ENCODE measurements around the gene KCNJ15.

DNA sequence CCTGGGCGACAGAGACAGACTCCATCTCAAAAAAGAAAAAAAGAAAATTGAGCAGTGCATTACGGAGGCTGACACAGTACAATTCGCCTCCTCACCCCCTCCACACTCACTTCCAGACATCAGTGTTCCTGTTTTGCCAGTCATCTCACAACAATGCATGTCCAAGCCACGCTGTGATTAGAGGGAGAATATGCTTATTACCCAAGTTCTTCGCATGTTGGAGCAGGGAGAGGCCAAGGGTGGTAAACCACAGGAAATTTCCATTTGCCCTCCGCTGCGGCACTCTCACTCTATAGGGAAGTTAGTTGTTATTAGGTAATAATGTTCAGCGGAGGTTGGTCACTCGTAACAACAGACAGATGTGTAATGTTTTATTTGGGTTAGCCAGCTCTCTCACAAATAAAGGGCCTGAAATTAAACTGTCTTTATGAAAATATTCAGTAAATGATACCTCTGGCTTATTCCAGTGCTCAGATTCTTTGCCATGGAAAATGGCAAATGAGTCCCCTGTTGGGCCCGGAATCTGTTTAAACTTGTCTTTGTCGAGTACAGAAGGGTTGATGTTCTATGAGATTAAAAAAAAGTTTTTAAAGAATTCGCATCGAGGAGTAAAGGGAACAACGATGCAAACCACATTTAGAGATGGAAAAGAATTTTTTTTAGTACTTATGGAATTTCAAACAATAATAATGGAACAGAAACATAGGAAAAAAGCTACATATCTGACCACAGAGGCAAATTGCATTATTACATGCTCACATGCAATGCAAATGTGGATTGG, 33.1 kb downstream of the KCNJ15 start:
- TF ChIP-seq, protein P1, sequence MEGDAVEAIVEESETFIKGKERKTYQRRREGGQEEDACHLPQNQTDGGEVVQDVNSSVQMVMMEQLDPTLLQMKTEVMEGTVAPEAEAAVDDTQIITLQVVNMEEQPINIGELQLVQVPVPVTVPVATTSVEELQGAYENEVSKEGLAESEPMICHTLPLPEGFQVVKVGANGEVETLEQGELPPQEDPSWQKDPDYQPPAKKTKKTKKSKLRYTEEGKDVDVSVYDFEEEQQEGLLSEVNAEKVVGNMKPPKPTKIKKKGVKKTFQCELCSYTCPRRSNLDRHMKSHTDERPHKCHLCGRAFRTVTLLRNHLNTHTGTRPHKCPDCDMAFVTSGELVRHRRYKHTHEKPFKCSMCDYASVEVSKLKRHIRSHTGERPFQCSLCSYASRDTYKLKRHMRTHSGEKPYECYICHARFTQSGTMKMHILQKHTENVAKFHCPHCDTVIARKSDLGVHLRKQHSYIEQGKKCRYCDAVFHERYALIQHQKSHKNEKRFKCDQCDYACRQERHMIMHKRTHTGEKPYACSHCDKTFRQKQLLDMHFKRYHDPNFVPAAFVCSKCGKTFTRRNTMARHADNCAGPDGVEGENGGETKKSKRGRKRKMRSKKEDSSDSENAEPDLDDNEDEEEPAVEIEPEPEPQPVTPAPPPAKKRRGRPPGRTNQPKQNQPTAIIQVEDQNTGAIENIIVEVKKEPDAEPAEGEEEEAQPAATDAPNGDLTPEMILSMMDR (IDR thresholded peaks at IDR 0.05 in 2 of 3, conservative IDR thresholded peaks at IDR 0.05 in 1 of 3; ENCODE audit: borderline replicate concordance in 1 of 3, insufficient read depth in 1 of 3, low read depth in 2 of 3, low read length in 2 of 3): no peak
- no peak for TF ChIP-seq POLR2A (IDR thresholded peaks at IDR 0.05; ENCODE audit: borderline replicate concordance, extremely low read depth, insufficient read depth, insufficient read length)
- TF ChIP-seq POLR2AphosphoS5 (IDR thresholded peaks at IDR 0.05; ENCODE audit: low read depth, low read length): no peak
- TF ChIP-seq, protein P2, sequence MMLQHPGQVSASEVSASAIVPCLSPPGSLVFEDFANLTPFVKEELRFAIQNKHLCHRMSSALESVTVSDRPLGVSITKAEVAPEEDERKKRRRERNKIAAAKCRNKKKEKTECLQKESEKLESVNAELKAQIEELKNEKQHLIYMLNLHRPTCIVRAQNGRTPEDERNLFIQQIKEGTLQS (IDR thresholded peaks at IDR 0.05): no peak
- TF ChIP-seq EZH2 (IDR thresholded peaks at IDR 0.05): no peak
- TF ChIP-seq ZNF274 (IDR thresholded peaks at IDR 0.05; ENCODE audit: low read depth, low read length): no peak
- TF ChIP-seq EZH2phosphoT487 (IDR thresholded peaks at IDR 0.05; ENCODE audit: borderline replicate concordance): no peak
- no peak for TF ChIP-seq ZFX (IDR thresholded peaks at IDR 0.05)

Measured in HCT116 (cell line).